Camera-type eye (tissue), 1 donor: ENCODE results near the gene CAPN11. TPM values are rescaled to one million over a fixed set of nuclear protein-coding genes. Genes with fewer than 3 reads are reported as not detected.

Source experiments
- total RNA-seq: library from RNA; depleted of rRNA; stranded (reverse); fragments of >200 nt; gene quantifications from one replicate; pipeline ENCODE4 v1.2.3, GENCODE V29; 2014

CAPN11 gene
- total RNA-seq = not detected

GRCh38 chr6:44158770-44159228, at the start of gene CAPN11:
Gene CAPN11 (plus strand): TSS chr6:44158820. CDS start chr6:44158849, 29 bp downstream.

GRCh38 chr6:44127186-44128019, 31.2 kb upstream of the CAPN11 start, which contains the start of the genes MRPL14 and TMEM63B:
Gene MRPL14 (minus strand): TSS chr6:44127452. CDS start chr6:44116611, 10,841 bp downstream.
Gene TMEM63B (plus strand): TSS chr6:44127554. CDS start chr6:44134585, 7,031 bp downstream.

GRCh38 chr6:44216677-44217331, 58.2 kb downstream of the CAPN11 start, which contains the start of gene MYMX:
Gene MYMX (plus strand): TSS chr6:44216926. CDS start chr6:44217472, 546 bp downstream.

GRCh38 chr6:44223319-44224028, 64.9 kb downstream of the CAPN11 start, which contains the start of gene SLC29A1:
Gene SLC29A1 (plus strand): TSS chr6:44223595. CDS start chr6:44227314, 3,719 bp downstream.

Other genes starting within 250 kb of the CAPN11 start
- 33.7 TPM for gene MRPL14, start 31.4 kb upstream of the CAPN11 start, total RNA-seq
- 40.5 TPM for gene TMEM63B, start 31.3 kb upstream of the CAPN11 start, total RNA-seq
- gene MYMX, start 58.1 kb downstream of the CAPN11 start, total RNA-seq = not detected
- gene SLC29A1, start 64.8 kb downstream of the CAPN11 start, total RNA-seq = 18.6 TPM
- 647 TPM for gene HSP90AB1, start 88.3 kb downstream of the CAPN11 start, total RNA-seq
- 40.6 TPM for gene SLC35B2, start 98.7 kb downstream of the CAPN11 start, total RNA-seq
- 5.8 TPM for gene NFKBIE, start 106.7 kb downstream of the CAPN11 start, total RNA-seq
- gene TMEM151B, start 111.6 kb downstream of the CAPN11 start, total RNA-seq = 10.2 TPM
- 21.2 TPM for gene AARS2, start 154.5 kb downstream of the CAPN11 start, total RNA-seq
- not detected for gene SPATS1, start 183.8 kb downstream of the CAPN11 start, total RNA-seq
- gene CDC5L, start 228.9 kb downstream of the CAPN11 start, total RNA-seq = 41.8 TPM